Measurements from ENCODE around the gene TBC1D22A. TPM values are rescaled to one million over a fixed set of nuclear protein-coding genes. Genes with fewer than 3 reads are reported as not detected.

Gene TBC1D22A
- total RNA-seq, 1 donor from 2014 or later = 14.0 TPM

- DNase-seq = peak; percentile 21
- no peak for ATAC-seq (ENCODE audit: poor library complexity)
- intact Hi-C loops (cut with DNase I) = no loop called here
These were observed 12.5 kb upstream of the TBC1D22A start for GRCh38 chr22:46749682-46750529.

GRCh38 chr22:46750530-46750800 lies 12.0 kb upstream of the TBC1D22A start:
- DNase-seq (no peak), ATAC-seq (ENCODE audit: poor library complexity) (no peak)
- intact Hi-C loops (cut with DNase I) = no loop called here

- intact Hi-C loops (cut with DNase I) = no loop called here
- DNase-seq (peak; percentile 64), ATAC-seq (ENCODE audit: poor library complexity) (peak; percentile 32)
These were observed 11.5 kb upstream of the TBC1D22A start for GRCh38 chr22:46750863-46751443.

GRCh38 chr22:46752286-46752987 lies 10.0 kb upstream of the TBC1D22A start:
- DNase-seq = peak; percentile 34
- ATAC-seq (ENCODE audit: poor library complexity) = no peak
- intact Hi-C loops (cut with DNase I) = no loop called here

GRCh38 chr22:46752988-46753310 lies 9.5 kb upstream of the TBC1D22A start:
- intact Hi-C loops (cut with DNase I) = no loop called here
- DNase-seq (peak; percentile 36), ATAC-seq (ENCODE audit: poor library complexity) (no peak)

- intact Hi-C loops (cut with DNase I) = no loop called here
- peak; percentile 37 for DNase-seq
- ATAC-seq (ENCODE audit: poor library complexity) = peak; percentile 19
These were observed 9.1 kb upstream of the TBC1D22A start for GRCh38 chr22:46753360-46753759.

- ATAC-seq (ENCODE audit: poor library complexity) (no peak), DNase-seq (no peak)
- intact Hi-C loops (cut with DNase I) = no loop called here
These were observed 8.7 kb upstream of the TBC1D22A start for GRCh38 chr22:46753761-46754109.

- intact Hi-C loops (cut with DNase I) = no loop called here
These were observed 8.2 kb upstream of the TBC1D22A start for GRCh38 chr22:46754110-46754799.

GRCh38 chr22:46754826-46755225 lies 7.6 kb upstream of the TBC1D22A start:
- no peak for ATAC-seq (ENCODE audit: poor library complexity)
- intact Hi-C loops (cut with DNase I) = no loop called here
- peak; percentile 31 for DNase-seq

More at GRCh38 chr22:46754110-46754799, 8.2 kb upstream of the TBC1D22A start:
- ATAC-seq (ENCODE audit: poor library complexity) = peak; percentile 85
- DNase-seq = peak; percentile 96

- ATAC-seq (ENCODE audit: poor library complexity) (no peak), DNase-seq (peak; percentile 9)
- intact Hi-C loops (cut with DNase I) = no loop called here
These were observed 6.9 kb upstream of the TBC1D22A start for GRCh38 chr22:46755525-46755924.

- intact Hi-C loops (cut with DNase I) = no loop called here
- no peak for DNase-seq
- no peak for ATAC-seq (ENCODE audit: poor library complexity)
These were observed 6.4 kb upstream of the TBC1D22A start for GRCh38 chr22:46756097-46756496.

- ATAC-seq (ENCODE audit: poor library complexity) (no peak), DNase-seq (no peak)
- intact Hi-C loops (cut with DNase I) = no loop called here
These were observed 5.3 kb upstream of the TBC1D22A start for GRCh38 chr22:46757104-46757503.

- DNase-seq (no peak), ATAC-seq (ENCODE audit: poor library complexity) (no peak)
- intact Hi-C loops (cut with DNase I) = no loop called here
These were observed 4.3 kb upstream of the TBC1D22A start for GRCh38 chr22:46758121-46758520.

- peak; percentile 16 for ATAC-seq (ENCODE audit: poor library complexity)
- intact Hi-C loops (cut with DNase I) = no loop called here
- DNase-seq = no peak
These were observed 3.6 kb upstream of the TBC1D22A start for GRCh38 chr22:46758867-46759290.

GRCh38 chr22:46761017-46761416 lies 1.4 kb upstream of the TBC1D22A start:
- DNase-seq = no peak
- intact Hi-C loops (cut with DNase I) = no loop called here
- ATAC-seq (ENCODE audit: poor library complexity) = no peak

- no peak for DNase-seq
- intact Hi-C loops (cut with DNase I) = no loop called here
- no peak for ATAC-seq (ENCODE audit: poor library complexity)
These were observed 762 bp upstream of the TBC1D22A start for GRCh38 chr22:46761539-46762237.

GRCh38 chr22:46763051-46763705 lies 728 bp downstream of the TBC1D22A start:
- intact Hi-C loops (cut with DNase I) = no loop called here
- DNase-seq (peak; percentile 75), ATAC-seq (ENCODE audit: poor library complexity) (peak; percentile 21)

GRCh38 chr22:46764140-46764680 lies 1.8 kb downstream of the TBC1D22A start:
- ATAC-seq (ENCODE audit: poor library complexity) = no peak
- no peak for DNase-seq
- intact Hi-C loops (cut with DNase I) = no loop called here
